HG03159 (cell line): ENCODE results near the gene NEURL3.

Source experiments
- ATAC-seq: cut with Tn5 transposase; IDR thresholded peaks from one replicate; pipeline ENCODE4 v1.9.1; 2021; ENCODE audit warnings: mild to moderate bottlenecking, moderate library complexity; ENCODE audit not compliant: unreplicated experiment

The NEURL3 gene

GRCh38 chr2:96528006-96528699 lies 23.0 kb upstream of the NEURL3 start:
- ATAC-seq = no peak

- ATAC-seq = no peak
These were observed 22.3 kb upstream of the NEURL3 start for GRCh38 chr2:96527286-96528005.

- no peak for ATAC-seq
These were observed 21.6 kb upstream of the NEURL3 start for GRCh38 chr2:96526615-96527285.

- no peak for ATAC-seq
These were observed 21.0 kb upstream of the NEURL3 start for GRCh38 chr2:96526101-96526591.

GRCh38 chr2:96525211-96525507 lies 20.0 kb upstream of the NEURL3 start:
- ATAC-seq = no peak

GRCh38 chr2:96524482-96525210 lies 19.5 kb upstream of the NEURL3 start:
- ATAC-seq = no peak

- ATAC-seq = no peak
These were observed 18.7 kb upstream of the NEURL3 start for GRCh38 chr2:96523659-96524481.

GRCh38 chr2:96522304-96523203 lies 17.4 kb upstream of the NEURL3 start:
- ATAC-seq = no peak

GRCh38 chr2:96521219-96521618 lies 16.1 kb upstream of the NEURL3 start:
- ATAC-seq = no peak

GRCh38 chr2:96520697-96521096 lies 15.5 kb upstream of the NEURL3 start:
- ATAC-seq = no peak

GRCh38 chr2:96520231-96520630 lies 15.1 kb upstream of the NEURL3 start:
- no peak for ATAC-seq

- no peak for ATAC-seq
These were observed 11.9 kb upstream of the NEURL3 start for GRCh38 chr2:96517079-96517478.

GRCh38 chr2:96514521-96514920 lies 9.4 kb upstream of the NEURL3 start:
- ATAC-seq = no peak

- no peak for ATAC-seq
These were observed 7.2 kb upstream of the NEURL3 start for GRCh38 chr2:96512341-96512740.

- ATAC-seq = no peak
These were observed 6.7 kb upstream of the NEURL3 start for GRCh38 chr2:96511851-96512250.

GRCh38 chr2:96510931-96511595 lies 5.9 kb upstream of the NEURL3 start:
- ATAC-seq = no peak

GRCh38 chr2:96509847-96510230 lies 4.7 kb upstream of the NEURL3 start:
- no peak for ATAC-seq

- ATAC-seq = no peak
These were observed 4.1 kb upstream of the NEURL3 start for GRCh38 chr2:96509114-96509846.
